GM12878 (cell line): Measurements from ENCODE around the gene DCTN5. TPM values are rescaled to one million over a fixed set of nuclear protein-coding genes. Genes with fewer than 3 reads are reported as not detected.
A peak's percentile ranks its signal among the peaks of the same experiment; 100 is the strongest.

Experiments used
- ASH2L ChIP-seq: fragments of 300-600, 200-600 bp; sonication (generic); IDR thresholded peaks from 2 replicates; pipeline ENCODE4 v1.6.1; 2017; ENCODE audit warnings: low read depth, mild to moderate bottlenecking, borderline replicate concordance
- CBFB ChIP-seq: IDR thresholded peaks from 2 replicates; pipeline ENCODE4 v1.6.1; 2016; ENCODE audit warnings: antibody characterized with exemption, low read depth
- CEBPB ChIP-seq, 2 experiments: fragments of 150-350 bp in 1 of 2; IDR thresholded peaks; 2 replicates each; pipeline ENCODE4 v1.6.1; 2012 to 2014; ENCODE audit warnings: low read depth in 2 of 2, low read length in 2 of 2, borderline replicate concordance in 1 of 2, inconsistent platforms in 1 of 2
- E2F8 ChIP-seq: fragments of 450-650 bp; IDR thresholded peaks from 2 replicates; pipeline ENCODE4 v1.6.1; 2018; ENCODE audit warnings: mild to moderate bottlenecking, low read depth, moderate library complexity; ENCODE audit not compliant: partially characterized antibody
- EGR1 ChIP-seq, 2 experiments: IDR thresholded peaks; 1 replicate in 1 of 2; 2 replicates in 1 of 2; pipeline ENCODE4 v1.6.1; 2011 to 2012; ENCODE audit warnings: low read depth in 2 of 2, low read length in 2 of 2, borderline replicate concordance in 1 of 2, mild to moderate bottlenecking in 1 of 2, moderate library complexity in 1 of 2
- MYB ChIP-seq: fragments of 150-350 bp; IDR thresholded peaks from 2 replicates; pipeline ENCODE4 v1.6.1; 2014; ENCODE audit warnings: mild to moderate bottlenecking, low read depth, low read length, borderline replicate concordance
- SUPT20H ChIP-seq: IDR thresholded peaks from 2 replicates; pipeline ENCODE4 v1.6.1; 2011; ENCODE audit warnings: low read depth, mild to moderate bottlenecking, low read length, moderate library complexity, borderline replicate concordance; ENCODE audit not compliant: control insufficient read depth
- ZSCAN29 ChIP-seq: fragments of 450-650 bp; IDR thresholded peaks from 2 replicates; pipeline ENCODE4 v1.6.1; 2017; ENCODE audit warnings: mild to moderate bottlenecking, moderate library complexity
- polyA plus RNA-seq, 11 experiments: library from polyadenylated mRNA; depleted of rRNA in 4 of 11; unstranded in 6 of 11; stranded (reverse) in 5 of 11; fragments of >200 nt; fragmentation: Nextera tagmentation in 4 of 11; fragmentation: Illumina TruSeq in 1 of 11; extraction: Ambion mirVana in 4 of 11; extraction: Trizol in 1 of 11; gene quantifications; 1 replicate in 1 of 11; 2 replicates in 10 of 11; pipeline versions ENCODE4 v1.2.1 to v1.2.3, GENCODE V29; 2011 to 2016; ENCODE audit warnings: inconsistent platforms in 2 of 11, missing spikeins in 2 of 11, low read depth in 1 of 11
- total RNA-seq, 4 experiments: library from RNA; depleted of rRNA in 3 of 4; stranded (reverse); fragments of >200 nt in 3 of 4; fragmentation: Illumina TruSeq in 1 of 4; extraction: Trizol in 1 of 4; gene quantifications; 2 replicates each; pipeline versions ENCODE4 v1.2.1 to v1.2.3, GENCODE V29; 2013 to 2021
- TF ChIP-seq, protein P1 (sequence below): fragments of 450-650 bp; IDR thresholded peaks from 2 replicates; pipeline ENCODE4 v1.6.1; 2017; ENCODE audit warnings: mild to moderate bottlenecking, moderate library complexity
- TF ChIP-seq, protein P2 (sequence below): IDR thresholded peaks from 2 replicates; pipeline ENCODE4 v1.6.1; 2012; ENCODE audit warnings: low read depth, low read length, improper control_type of control experiment

The DCTN5 gene
- total and polyA plus RNA-seq, 10 of the 15 experiments (the other 5 are each of a cell fraction or from before 2014, with no cell fraction given) = 49.1 to 153 (median 81.4) TPM

GRCh38 chr16:23597003-23597756 lies 44.1 kb upstream of the DCTN5 start (continued):
- TF ChIP-seq, protein P1, sequence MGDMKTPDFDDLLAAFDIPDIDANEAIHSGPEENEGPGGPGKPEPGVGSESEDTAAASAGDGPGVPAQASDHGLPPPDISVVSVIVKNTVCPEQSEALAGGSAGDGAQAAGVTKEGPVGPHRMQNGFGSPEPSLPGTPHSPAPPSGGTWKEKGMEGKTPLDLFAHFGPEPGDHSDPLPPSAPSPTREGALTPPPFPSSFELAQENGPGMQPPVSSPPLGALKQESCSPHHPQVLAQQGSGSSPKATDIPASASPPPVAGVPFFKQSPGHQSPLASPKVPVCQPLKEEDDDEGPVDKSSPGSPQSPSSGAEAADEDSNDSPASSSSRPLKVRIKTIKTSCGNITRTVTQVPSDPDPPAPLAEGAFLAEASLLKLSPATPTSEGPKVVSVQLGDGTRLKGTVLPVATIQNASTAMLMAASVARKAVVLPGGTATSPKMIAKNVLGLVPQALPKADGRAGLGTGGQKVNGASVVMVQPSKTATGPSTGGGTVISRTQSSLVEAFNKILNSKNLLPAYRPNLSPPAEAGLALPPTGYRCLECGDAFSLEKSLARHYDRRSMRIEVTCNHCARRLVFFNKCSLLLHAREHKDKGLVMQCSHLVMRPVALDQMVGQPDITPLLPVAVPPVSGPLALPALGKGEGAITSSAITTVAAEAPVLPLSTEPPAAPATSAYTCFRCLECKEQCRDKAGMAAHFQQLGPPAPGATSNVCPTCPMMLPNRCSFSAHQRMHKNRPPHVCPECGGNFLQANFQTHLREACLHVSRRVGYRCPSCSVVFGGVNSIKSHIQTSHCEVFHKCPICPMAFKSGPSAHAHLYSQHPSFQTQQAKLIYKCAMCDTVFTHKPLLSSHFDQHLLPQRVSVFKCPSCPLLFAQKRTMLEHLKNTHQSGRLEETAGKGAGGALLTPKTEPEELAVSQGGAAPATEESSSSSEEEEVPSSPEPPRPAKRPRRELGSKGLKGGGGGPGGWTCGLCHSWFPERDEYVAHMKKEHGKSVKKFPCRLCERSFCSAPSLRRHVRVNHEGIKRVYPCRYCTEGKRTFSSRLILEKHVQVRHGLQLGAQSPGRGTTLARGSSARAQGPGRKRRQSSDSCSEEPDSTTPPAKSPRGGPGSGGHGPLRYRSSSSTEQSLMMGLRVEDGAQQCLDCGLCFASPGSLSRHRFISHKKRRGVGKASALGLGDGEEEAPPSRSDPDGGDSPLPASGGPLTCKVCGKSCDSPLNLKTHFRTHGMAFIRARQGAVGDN = peak; percentile 46; the same call in 1 of the 2 replicates
- TF ChIP-seq, protein P2, sequence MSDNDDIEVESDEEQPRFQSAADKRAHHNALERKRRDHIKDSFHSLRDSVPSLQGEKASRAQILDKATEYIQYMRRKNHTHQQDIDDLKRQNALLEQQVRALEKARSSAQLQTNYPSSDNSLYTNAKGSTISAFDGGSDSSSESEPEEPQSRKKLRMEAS = no peak
- TF ChIP-seq MYB (no peak), ZSCAN29 (no peak), ASH2L (no peak), EGR1 (IDR thresholded peaks at IDR 0.05; ENCODE audit: borderline replicate concordance in 1 of 2, low read depth in 2 of 2, low read length in 2 of 2) (no peak), SUPT20H (no peak), CEBPB (IDR thresholded peaks at IDR 0.05; ENCODE audit: borderline replicate concordance in 1 of 2, low read depth in 2 of 2, low read length in 2 of 2) (no peak), E2F8 (no peak), CBFB (no peak)
